ENCODE data around the gene TMEM273.

TMEM273 gene

DNA sequence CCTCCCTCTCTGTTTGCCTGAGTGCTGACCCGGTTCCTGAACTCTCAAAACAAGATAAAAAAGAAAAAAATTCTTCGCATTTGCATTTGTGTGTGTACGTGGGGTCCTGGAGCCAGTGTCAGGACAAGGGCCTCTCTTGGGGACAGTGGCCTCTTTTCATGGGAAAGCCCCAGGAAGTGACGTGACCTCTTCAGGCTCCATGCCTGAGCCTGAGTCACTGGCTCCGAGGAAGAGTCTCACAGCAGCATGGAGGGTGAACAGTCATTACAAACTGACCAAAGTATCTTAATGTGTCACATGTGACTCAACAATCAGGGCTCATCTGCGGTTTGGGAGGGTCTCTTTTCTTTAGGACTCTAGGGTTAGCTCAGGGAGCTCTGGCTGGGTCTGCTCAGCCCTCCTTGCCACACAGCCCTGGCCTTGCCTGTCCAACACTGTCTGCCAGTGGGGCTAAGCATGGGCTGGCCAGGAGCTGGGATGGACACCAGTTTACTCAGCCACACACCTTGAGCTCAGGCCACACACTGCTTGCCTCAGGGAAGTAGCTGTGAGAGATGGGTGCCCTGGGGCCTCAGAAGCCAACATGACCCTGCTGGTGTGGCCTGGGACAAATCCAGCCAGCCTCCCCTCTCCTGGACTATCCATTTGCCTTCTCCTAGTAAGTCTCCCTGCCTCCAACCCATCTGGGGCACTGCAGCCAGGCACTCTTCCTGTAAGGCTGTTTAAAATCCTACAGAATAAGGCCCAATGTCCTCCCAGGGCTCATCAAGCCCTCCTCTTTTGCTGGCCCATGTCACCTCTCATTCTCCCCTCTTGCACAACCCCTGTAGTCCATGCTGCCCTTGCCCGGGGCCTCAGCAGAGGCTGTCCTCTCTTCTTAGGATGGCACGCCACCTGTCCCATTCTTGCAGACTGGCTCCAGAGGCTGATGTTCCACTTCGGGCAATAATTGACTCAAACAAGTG, 10.5 kb downstream of the TMEM273 start:
- DNase-seq: peak in 4 of 10 donors; percentile 52 to 91 (median 68)
- intact Hi-C loops (cut with DNase I): no loop called here

DNA sequence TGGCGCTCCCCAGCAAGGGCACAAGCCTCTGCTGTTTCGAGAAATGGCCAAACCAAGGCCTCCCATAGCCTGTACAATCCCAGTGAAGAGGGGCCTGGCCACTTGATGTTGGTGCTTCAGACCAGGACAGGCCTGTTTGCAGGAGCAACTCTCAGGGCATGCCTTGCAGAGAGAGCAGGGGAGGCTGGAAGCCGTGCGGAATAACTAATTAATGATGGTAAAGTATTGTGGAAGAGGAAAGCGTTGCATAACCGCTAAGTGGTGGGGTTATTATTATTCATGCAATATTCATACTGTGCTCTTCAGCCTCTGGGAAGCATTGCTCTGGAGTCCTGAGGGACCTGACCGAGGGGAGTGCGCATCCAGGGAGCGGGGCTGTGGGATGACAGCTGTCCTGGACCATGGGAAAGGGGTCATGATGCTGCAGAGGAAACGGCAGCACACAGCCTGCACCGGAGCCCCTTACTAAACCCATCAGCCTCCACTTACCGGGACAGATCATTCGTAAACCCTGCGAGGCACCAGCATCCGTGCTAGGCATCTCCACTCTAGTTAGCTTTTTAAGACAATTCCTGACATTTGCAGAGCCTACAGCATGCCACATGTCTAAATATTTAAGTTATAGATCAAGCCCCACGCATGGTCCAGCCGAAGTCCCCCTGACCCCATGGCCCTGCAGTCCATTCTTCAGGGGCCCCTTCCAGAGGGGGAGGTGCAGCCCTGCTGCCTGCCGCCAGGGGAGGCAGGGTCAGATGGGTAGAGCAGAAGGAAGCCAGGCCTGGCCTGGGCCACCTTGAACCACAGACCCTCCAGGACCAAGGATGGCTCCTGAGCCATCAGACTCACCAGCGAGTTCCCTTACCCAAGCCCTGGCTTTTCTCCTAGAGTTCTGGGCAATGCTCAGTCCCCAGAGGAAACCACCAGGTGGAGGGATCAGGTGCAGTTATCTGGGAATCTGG, 11.6 kb downstream of the TMEM273 start:
- intact Hi-C loops (cut with DNase I): no loop called here
- no peak for DNase-seq

DNA sequence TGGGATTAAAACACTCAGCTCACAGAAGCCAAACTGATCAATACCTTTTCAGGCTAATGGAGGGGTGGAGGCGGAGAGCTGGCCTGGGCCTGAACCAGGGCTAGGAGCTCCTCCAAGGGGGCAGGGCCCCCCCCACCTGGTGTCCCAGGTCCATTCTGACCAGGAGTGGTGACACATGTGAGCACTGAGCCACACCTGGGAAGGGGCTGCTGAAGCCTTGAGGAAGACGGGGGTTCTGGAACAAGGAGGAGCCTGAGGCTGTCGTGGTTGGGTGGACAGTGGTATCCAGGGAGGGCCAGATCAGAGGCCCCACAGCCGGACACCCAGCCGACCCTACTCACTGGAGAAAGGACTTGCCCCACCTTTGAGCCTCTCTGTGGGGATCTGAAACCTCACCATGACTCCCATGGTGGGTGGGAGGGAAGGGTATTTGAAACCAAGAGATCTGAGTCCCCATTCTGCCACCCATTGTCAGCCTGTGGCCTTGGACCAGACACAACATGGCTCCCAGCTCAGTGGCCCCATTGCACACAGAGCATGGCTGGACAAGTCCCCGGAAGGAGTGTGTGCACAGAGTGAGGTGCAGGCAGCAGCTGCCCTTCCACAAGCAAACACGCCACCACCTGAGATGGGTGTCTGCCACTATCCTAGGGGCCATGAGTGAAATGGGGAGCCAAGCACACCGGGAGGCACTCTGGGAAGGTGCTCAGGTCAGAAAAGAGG, 12.4 kb downstream of the TMEM273 start:
- intact Hi-C loops (cut with DNase I): no loop called here

DNA sequence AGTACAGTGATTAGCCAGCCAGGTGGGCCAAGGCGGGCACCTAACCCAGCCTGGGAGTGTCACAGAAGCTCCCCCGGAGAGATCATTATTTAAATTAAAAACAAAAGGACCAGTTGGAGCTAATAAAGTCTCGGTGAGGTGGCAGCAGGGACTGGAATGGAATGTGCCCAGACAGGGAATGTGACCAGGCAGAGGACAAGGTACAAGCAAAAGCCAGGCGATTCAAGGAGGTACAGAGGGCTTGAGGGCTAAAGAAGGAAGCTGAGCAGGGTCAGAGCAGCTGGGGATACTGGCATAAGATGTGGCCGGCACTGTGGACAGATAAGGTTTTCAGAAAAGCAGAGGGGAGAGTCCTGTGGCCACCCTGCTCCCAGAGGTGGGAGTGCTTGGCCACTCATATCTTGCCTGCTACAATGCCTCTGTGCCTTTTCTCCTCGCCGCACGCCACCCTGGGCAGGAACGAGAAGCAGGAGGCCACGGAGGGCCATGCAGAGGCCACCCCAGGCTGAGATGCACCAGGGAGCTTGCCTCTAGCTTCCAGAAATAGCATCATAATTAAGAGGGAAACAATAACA, 13.2 kb downstream of the TMEM273 start:
- DNase-seq: no peak
- intact Hi-C loops (cut with DNase I): no loop called here

More for the DNA sequence above, 12.4 kb downstream of the TMEM273 start:
- DNase-seq: no peak

DNA sequence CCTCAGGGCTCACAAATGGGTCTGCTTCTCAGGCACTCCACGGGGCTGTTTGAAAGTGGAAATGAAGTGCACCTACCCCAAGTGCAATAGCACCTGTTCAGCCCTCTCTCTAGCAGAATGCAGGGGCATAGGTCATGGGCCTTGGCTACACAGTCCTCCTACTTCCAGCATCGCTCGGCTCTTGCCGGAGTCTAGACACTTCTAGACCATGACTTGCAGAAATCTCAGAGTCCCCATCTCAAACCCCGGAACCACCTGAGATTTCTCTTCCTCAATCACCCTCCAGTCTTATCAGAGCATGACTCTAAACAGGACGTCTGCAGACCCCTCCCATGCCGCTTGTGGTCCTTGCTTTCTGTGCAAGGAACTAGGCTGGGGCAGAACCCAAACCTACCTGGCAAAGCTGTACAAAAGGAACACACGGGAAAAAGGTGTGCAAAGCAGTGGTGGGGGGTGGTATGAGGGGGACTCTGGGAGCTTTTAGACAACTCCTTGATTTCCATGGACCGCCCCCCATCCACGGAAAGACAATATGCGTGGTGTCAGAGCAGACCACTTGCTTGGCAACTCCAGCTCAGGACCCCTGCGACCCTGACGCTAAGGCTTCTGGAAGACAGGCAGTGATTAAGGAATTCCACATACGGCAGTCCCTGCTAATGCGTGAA, 13.8 kb downstream of the TMEM273 start:
- intact Hi-C loops (cut with DNase I): no loop called here
- no peak for DNase-seq

DNA sequence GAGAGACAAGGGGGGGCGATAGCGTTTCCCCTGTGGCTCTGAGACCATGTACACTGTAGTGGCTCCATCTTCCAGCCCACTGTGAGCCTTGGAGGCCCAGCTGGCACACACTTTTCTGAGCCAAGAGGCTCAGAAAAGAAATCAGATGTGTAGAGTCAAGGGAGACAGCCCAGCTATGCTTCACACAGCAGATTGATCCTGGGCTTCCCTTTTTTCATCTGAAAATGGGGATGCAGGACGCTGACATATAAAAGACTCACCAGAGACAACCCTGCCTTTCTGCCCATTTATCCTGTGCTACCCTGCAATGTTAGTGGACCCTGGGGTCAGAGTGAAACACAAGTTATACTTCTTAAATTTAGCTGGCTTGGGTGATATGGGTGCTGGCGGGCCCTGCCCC, 14.3 kb downstream of the TMEM273 start:
- intact Hi-C loops (cut with DNase I): no loop called here
- DNase-seq: no peak

DNA sequence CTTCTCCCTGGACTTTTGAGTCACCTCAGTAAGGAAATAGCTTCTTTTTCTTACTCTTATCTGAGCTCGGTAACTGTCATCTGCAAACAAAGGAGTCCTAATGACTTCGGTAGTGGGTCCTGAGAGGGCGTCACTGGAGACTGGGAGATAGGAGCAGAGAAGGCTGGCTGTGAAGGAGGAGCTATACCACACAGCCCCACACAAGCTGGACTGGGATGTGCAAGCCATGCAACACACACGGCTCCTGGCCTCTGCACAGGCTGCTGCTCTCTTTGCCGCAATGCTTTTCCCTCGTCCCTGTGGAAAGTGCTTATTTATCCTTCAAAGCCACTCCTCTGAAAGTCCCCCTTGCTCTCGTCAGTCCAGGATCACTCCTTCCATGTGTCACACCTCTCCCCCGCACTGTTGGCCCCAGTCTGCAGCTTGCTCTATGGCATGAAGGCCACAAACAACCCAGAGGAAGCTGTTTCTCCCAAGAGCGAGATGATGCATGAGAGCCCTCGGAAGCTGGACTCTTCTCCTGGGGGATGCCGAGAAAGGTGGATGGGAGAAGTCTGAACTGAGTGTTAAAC, 14.9 kb downstream of the TMEM273 start:
- no peak for DNase-seq
- intact Hi-C loops (cut with DNase I): no loop called here

DNA sequence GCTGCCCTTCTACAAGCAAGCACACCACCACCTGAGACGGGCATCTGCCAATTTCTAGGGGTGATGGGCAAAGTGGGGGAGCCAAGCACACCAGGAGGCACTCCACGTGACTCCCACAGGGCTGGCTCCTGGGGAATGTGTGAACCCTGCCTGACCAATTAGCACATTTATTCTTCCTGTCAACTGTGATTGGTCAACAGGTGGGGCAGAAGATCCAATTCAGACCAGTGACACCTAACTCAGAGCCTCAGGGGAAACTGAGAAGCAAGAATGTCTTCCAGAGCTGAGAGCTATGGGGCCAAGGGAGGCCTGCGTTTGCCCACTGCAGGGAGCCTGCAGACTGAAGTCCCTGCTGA, 15.4 kb downstream of the TMEM273 start:
- intact Hi-C loops (cut with DNase I): no loop called here
- no peak for DNase-seq

DNA sequence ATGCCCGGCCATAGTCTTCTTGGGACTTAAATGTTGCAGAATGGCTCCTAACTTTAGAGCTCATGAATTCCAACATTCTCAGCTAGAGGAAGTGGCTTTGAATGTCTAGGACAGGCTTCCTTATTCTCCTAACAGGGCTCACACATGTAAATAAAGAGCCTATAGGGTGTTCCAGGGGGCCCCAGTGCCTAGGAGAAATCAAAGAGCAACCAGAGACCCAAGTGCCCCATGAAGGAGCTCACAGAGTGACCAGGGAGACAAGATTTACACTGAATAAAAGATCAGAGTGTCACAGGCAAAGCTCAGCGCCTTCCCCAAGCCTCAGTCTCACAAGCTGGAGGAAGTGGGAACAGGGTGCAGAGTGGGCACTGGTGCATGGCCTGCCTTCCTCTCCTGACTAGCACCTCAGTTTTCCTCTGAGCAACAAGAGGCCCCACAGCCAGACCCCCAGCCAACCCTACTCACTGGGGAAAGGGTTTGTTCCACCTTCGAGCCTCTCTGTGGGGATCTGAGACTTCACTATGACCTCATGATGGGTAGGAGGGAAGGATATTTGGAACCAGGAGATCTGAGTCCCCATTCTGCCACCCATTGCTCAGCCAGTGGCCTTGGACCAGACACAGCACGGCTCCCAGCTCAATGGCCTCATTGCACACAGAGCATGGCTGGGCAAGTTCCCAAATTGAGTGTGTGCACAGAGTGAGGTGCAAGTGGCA, 16.0 kb downstream of the TMEM273 start:
- no peak for DNase-seq
- intact Hi-C loops (cut with DNase I): no loop called here

DNA sequence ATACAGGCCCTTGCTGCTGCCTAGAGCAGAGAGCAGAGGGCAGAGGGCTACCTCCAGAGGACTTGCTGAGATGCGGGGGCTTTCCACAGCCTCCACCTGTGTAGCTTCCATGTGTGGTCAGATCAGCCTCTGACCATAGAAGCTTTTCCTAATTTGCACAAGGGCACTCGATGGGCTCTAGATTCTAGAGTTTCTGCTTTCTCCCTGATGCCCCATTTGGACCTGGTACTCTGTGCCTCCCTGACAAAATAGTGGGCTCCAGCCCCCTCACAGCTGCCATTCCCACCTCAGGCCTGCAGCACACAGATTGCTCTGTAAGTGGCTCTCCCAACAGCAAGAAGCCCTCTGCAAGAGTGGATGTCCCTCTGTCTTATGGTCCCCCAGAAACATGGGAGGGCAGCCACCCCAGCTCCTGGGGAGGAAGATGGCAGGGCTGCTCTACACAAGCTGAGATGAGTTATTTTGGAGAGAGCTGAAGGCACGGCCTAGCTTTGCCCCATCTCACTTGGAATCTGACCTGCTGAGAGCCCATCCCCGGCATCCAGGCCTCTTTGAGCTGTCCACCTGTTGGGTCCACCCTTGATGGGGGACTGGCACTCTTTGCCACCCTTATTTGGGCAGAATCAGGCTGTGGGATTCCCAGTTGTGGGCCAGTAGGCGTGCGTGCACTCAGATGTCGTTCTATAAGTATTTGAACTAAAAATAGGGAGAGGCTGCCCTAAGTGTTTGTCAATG, 16.7 kb downstream of the TMEM273 start:
- no peak for DNase-seq
- intact Hi-C loops (cut with DNase I): no loop called here

DNA sequence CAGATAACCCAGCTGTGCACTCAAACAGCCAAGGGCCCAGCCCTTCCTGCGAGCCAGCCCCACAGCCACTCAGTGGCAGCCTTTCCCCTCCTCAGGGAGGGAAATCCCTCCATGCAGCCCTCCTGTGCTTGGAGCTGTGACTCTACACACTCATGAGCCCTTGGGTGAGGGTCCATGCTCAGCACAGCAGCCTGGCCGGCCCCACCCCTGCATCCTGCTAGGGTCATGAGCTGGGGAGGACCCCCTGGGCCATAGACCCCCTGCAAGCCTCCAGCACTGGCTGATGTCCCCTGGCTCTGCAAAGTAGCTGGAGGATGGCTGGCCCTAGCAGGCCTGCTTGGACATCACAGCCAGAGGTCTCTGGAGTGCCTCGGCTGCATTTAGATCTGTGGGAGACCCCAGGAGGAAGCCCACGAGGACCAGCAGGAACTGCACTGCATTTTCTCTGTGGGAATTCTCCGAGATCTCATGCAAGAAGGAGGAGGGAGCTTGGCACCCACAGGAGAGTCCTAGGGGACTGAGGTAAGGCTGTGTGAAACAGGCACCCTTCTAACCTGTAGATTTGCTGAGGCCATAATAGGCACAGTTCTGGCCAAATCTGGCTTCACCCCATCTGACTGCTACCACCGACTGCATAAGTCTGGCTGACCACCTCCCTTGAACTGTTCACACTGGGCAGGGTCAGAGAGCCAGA, 17.4 kb downstream of the TMEM273 start:
- peak in 1 of 10 donors; percentile 57 for DNase-seq
- intact Hi-C loops (cut with DNase I): no loop called here

DNA sequence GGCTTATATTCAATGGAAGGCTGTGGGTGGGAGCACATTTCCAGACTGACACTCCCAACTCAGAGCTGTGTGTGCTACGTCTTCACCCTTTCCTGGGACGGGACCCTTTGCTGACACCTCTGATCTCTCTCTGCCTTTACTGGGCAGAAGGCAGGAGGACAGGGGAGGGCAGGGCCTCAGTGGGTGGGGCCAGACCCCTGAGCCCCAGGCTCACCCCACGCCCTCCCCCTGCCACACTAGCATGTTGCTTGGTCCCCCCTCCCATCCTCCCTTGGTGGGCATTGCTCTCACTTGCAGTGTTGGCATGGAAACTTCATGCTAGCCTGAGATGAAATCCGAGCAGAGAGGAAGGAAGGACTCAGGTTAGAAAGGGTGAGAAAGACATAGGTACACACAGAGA, 18.4 kb downstream of the TMEM273 start:
- intact Hi-C loops (cut with DNase I): no loop called here

DNA sequence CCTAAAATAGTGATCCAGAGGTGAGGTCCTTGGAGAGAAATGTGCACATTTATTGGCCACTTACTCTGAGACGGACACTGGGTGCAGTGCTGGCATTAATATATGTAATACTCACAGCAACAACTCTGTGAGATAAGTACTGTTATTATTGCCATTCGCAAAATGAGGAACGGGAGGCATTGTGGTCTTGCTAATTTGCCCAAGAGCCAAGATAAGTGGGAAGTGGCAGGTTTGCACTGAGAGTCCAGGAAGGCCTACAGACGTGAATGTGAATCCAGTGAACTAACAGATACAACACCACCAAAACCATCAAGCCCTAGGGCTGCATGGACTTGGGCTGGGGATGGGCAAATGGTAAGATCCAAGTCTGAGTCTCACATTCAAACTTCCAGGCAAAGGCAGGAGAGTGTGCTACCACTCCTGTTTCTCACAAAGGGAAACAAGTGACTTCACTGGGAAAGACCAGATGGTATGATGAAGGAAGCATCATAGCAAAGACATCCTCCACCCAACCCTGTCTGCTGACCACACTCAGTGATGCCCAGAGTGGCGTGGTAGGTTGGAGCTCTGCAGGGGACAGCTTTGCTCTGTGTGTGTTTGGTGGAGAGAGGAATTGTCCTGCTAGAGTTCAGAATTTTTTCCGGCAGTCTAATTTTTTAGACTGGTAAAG, 19.2 kb downstream of the TMEM273 start:
- no peak for DNase-seq
- intact Hi-C loops (cut with DNase I): no loop called here

More for the DNA sequence above, 18.4 kb downstream of the TMEM273 start:
- no peak for DNase-seq

DNA sequence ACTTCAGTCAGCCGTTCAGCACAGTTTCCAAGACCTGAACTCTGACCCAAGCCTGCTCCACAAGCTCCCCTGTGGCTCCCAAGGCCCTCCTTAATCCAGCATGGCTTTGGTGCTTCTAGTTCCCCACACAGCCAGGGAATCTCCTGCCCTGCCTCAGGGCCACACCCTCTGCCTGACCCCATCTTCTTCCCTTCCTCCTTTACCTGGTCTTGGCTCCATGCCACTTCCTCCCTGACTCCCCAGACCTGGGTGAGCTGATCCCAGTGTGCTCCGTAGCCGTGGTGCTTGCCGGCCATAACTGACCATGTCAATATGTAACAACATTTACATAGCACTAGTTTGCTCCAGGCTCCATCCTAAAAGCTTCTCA, 20.0 kb downstream of the TMEM273 start:
- intact Hi-C loops (cut with DNase I): no loop called here
- no peak for DNase-seq

DNA sequence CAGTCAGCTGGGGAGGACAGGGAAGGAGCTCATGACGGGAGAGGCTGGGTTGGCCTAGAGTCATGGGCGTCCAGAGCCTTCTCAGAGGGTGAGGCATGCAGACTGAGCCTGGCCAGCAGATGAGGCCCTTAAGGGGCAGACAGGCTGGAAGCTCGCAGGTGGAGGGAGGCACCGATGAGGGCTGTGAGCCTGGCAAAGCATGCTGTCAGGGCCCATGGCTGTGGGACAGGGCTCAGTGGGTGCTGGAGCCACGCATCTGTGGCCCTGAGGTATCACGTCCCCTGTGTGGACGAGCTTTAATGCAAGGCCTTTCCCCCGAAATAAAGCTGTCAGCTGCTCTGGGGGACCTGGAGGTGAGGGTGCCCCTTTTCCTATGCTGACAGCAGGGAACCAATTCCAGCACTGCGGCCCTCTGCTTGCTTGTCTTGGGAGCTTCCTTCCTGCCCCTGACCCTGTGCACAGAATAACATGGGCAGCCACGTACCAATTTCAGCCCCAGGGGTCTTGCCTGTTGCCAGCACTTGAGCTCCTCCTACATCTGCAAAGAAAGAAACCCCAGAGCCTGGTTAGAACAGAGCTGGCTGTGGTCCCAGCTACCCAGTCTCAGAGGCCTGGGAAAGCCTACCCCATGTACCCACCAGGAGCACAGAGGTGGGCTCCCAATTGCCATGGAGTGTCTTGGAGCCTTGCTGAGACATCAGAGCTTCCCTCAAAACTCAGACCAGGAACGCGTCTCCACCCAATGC, 20.6 kb downstream of the TMEM273 start:
- DNase-seq: no peak
- intact Hi-C loops (cut with DNase I): no loop called here
